NCI-H2227 (cell line): ENCODE results near the gene CLDN15.

Experiments
- DNase-seq: peaks from one replicate; lab custom pipeline; 2025; ENCODE audit not compliant: unreplicated experiment; lab: John Stamatoyannopoulos, UW

Gene CLDN15

GRCh38 chr7:101244375-101245146 lies 7.0 kb upstream of the CLDN15 start, which contains the start of gene FIS1:
Gene FIS1, minus strand, starts transcription at chr7:101245081. Its CDS starts 77 bp downstream, at chr7:101245004.
- peak; percentile 96 for DNase-seq

GRCh38 chr7:101243646-101244374 lies 6.2 kb upstream of the CLDN15 start:
- DNase-seq = peak; percentile 39

- no peak for DNase-seq
Measured at GRCh38 chr7:101241443-101242349, 4.1 kb upstream of the CLDN15 start.

GRCh38 chr7:101241015-101241363 lies 3.4 kb upstream of the CLDN15 start:
- DNase-seq = no peak

- DNase-seq = no peak
Measured at GRCh38 chr7:101240226-101241014, 2.8 kb upstream of the CLDN15 start.

GRCh38 chr7:101239951-101240220 lies 2.3 kb upstream of the CLDN15 start:
- no peak for DNase-seq

- no peak for DNase-seq
Measured at GRCh38 chr7:101239191-101239950, 1.8 kb upstream of the CLDN15 start.

GRCh38 chr7:101238226-101239182 lies 902 bp upstream of the CLDN15 start:
- DNase-seq = no peak

GRCh38 chr7:101236292-101236835 lies 1.2 kb downstream of the CLDN15 start:
- no peak for DNase-seq

- DNase-seq = no peak
Measured at GRCh38 chr7:101235522-101235921, 2.1 kb downstream of the CLDN15 start.

- no peak for DNase-seq
Measured at GRCh38 chr7:101235050-101235449, 2.6 kb downstream of the CLDN15 start.

- DNase-seq = no peak
Measured at GRCh38 chr7:101234636-101235035, 3.0 kb downstream of the CLDN15 start.

- no peak for DNase-seq
Measured at GRCh38 chr7:101233907-101234547, 3.6 kb downstream of the CLDN15 start.

GRCh38 chr7:101232141-101232850 lies 5.3 kb downstream of the CLDN15 start:
- DNase-seq = no peak

GRCh38 chr7:101231644-101232043 lies 6.0 kb downstream of the CLDN15 start:
- DNase-seq = no peak

GRCh38 chr7:101226721-101227120 lies 10.9 kb downstream of the CLDN15 start:
- DNase-seq = no peak

- no peak for DNase-seq
Measured at GRCh38 chr7:101225650-101226049, 12.0 kb downstream of the CLDN15 start.

GRCh38 chr7:101223528-101223927 lies 14.1 kb downstream of the CLDN15 start:
- DNase-seq = no peak
